NCI-H146 (cell line): Measurements from ENCODE around the gene PXDN.
"Not testable (repeated sequence)": the region's sequence is repeated elsewhere in the genome, so short reads cannot be mapped to it uniquely, and the experiment has no call there.

Experiments
- DNase-seq: peaks from one replicate; lab custom pipeline; 2025; lab: John Stamatoyannopoulos, UW

PXDN gene

GRCh38 chr2:1702186-1702565, 42.1 kb downstream of the PXDN start:
- DNase-seq, result no peak

DNA sequence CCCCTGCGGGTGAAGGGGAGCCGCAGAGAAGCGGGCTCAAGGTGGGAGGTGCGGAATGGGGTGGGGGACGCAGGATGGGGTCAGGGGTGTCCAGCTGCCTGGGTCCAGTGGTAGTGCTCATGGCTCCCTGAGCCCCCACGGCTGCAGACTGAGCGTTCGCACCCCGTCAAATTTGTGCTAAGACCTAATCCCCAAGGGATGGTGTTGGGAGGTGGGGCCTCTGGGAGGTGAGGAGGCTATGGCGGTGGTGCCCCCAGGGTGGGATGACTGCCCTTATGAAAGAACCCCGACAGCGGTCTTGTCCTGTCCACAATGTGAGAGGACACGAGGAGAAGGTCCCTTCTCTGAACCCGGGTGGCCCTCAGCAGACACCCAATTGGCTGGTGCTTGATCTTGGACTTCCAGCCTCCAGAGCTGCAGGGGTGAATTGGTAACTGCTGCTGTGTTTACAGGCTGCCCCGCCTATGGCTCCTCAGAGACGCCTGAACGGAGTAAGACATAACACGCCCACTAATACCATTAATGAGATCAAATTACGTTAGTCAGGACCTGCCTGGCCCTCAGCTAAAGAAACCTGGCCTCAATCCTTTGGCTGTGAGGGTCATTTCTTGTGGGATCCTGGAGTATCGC, 42.6 kb downstream of the PXDN start:
- no peak for DNase-seq

GRCh38 chr2:1701020-1701419, 43.3 kb downstream of the PXDN start:
- no peak for DNase-seq

DNA sequence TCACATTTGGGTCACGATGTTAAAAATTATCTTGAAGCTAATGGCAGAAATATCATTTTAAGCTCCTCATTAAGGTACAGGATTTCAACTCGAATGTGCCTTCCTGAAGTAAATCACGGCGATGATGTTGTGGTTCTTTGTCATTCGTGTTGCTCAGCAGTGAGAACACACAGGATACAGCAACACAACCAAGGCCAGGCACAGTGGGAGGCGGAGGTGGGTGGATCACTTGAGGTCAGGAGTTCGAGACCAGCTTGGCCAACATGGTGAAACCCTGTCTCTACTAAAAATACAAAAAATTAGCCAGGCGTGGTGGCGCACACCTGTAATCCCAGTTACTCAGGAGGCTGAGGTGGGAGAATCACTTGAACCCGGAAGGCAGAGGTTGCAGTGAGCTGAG, 43.9 kb downstream of the PXDN start:
- DNase-seq, result not testable (repeated sequence)

GRCh38 chr2:1698188-1698945, 45.9 kb downstream of the PXDN start:
- no peak for DNase-seq

DNA sequence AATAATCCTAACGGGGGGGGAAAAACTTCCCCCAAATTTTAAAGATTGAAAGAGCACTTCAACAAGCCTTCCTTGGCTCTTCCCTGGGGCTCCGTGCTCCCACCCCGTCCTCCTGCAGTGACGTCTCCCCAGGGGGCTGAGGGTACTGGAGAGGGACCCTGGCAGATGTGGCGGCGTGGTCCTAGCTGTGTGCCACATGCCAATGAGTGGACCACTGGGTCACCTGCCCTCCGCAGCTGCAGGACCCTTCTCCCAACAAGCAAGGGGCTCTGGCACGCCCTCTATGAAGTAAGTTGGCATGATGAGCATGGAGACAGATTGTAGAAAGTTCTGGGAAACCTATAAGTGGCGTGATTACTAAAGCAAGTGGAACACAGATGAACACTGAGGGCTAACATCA, 46.7 kb downstream of the PXDN start:
- no peak for DNase-seq

- no peak for DNase-seq
Observed at GRCh38 chr2:1696472-1696871, 47.8 kb downstream of the PXDN start.

GRCh38 chr2:1694371-1695271, 49.7 kb downstream of the PXDN start:
- no peak for DNase-seq

GRCh38 chr2:1693723-1694122, 50.6 kb downstream of the PXDN start:
- DNase-seq, result no peak

DNA sequence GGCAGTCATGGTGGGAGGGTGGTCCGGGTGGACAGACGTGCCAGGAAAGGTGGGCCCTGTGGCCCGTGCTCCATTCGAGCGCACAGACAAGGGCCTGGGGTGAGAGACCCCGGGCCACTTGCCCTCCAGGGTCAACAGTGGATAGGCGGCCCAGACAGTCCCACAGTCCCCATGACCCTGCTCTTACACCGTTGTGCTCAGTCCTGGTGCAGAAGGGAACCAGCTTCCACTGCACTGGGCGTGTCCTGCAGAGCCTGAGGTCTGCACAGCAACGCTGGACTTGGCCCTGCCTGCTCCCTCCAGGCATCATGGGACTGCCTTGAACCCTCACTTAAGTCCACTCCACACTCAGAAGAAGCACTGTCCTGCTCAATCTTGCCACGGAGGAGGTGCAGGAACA, 52.0 kb downstream of the PXDN start:
- DNase-seq, result no peak

DNA sequence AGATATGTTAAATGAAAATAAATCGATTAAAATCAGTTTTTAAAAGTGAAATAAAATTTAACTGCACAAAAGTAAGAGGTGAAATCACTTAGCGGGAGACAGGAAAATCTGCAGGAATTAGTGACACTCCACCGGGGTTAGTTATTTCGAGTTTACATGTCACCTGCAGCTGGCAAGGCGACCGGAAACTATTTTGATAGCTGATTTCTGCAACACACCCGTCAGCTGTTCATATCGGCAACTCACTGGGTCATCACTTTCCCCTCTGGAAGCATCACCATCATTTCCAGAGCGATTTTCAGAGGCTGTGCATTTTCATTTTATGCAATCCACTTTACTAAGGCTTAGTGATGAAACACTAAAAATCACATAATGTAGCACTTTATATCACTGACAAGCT, 52.9 kb downstream of the PXDN start:
- no peak for DNase-seq

DNA sequence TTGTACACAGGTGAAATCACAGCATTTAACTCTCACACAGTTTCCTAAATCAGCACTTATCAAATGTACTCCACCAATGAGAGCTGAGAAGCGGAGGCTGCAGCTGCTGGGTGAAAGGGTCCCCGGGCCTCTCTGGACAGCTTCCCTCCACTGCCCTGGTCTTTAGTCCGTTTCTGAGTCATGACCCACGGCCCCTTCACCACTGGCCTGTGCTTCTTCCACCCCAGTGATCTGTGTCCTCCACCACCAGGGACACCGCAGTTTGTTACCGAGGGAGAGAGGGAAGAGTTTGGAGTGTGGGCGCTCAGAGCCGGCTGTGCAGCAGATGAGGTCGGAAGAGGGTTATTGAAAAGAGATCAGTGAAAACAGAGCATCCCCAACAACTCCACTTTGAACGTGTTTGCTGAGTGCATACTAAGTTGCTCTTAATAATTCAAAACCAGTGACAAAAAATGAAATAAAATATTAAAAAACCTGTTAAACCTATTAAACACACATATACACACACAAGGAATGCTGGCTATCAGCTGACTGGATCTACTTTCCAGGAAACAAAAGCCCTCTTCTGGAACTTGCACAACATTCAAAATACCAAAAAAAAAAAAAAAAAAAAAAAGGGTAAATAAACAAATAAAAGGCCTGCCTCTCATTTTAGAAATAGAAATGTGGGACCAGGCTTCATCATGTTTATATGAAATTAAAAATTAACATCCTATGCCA, 54.1 kb downstream of the PXDN start:
- no peak for DNase-seq

- DNase-seq, result no peak
Observed at GRCh38 chr2:1688859-1689258, 55.5 kb downstream of the PXDN start.

- no peak for DNase-seq
Observed at GRCh38 chr2:1688161-1688560, 56.2 kb downstream of the PXDN start.

GRCh38 chr2:1687254-1687653, 57.1 kb downstream of the PXDN start:
- DNase-seq, result no peak

DNA sequence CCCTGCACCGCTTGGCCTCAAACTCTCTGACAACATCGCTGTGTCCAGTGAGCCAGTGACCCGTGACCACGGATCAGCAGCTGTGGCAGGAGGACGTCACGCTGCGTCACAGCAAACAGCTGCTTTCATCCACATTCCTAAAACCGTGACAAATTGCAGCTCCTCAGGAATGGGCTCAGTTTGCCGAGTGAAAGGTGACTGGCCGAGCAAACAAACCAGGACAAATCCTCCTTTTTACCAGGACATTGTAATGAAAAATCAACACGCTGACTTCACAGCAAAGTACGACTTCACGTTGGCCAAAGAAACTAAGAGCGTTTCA, 57.6 kb downstream of the PXDN start:
- no peak for DNase-seq

DNA sequence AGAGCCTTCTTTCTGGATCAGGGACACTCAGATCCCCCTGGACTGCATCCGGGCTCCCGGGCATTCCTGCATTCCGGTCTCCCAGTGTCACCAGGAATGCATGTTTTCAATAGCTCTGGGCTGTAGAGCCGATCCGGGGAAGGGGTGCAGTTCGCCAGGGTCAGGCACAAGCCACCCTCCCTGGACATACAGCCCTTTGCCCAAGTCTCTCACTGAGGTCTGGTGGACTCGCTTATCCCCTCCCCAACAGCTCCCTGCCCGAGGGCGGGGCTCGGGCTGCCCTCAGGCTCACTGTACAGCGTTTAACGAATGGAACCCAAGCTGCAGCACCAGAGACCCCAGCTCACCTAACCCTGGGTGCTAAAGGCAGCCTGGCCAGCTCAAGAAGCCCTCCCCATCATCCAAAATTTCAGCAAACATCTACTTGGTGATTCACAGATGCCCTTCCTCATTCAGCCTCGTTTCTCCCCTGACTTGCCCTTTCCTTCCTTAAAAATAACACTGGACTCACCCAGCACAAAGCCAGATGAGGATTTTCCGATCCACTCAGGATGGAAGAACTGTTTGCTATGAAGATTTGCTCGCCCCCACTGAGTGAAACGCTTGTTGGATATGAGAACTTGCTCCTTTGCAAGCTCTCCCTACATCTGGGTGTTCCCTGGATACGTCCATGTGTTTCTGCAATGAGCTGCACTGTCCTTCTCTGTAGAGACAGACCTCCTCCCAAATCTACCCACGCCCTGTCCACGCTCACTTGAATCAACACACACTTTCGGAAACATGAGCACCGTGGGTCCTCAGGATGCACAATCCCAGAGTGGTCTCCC, 58.1 kb downstream of the PXDN start:
- DNase-seq, result no peak

GRCh38 chr2:1685078-1685956, 59.0 kb downstream of the PXDN start:
- DNase-seq, result no peak

- no peak for DNase-seq
Observed at GRCh38 chr2:1683297-1683696, 61.0 kb downstream of the PXDN start.

GRCh38 chr2:1682181-1682440, 62.2 kb downstream of the PXDN start:
- no peak for DNase-seq
